Activated naive CD4-positive, alpha-beta T cell treated with anti-CD3 and anti-CD28 coated beads, Interleukin-2, amount 10 ng/mL, durations not matched to agents 7 days and 5 days (primary cell): ENCODE measurements around the gene GRIN2C.

ENCODE experiments used
- CTCF ChIA-PET: fragments of 350-600 bp; sonication (Branson Sonifier 250); formaldehyde crosslinking; loops from one replicate; lab custom pipeline; 2021; ENCODE audit warnings: antibody characterized with exemption; lab: Charles Lee
- DNase-seq: peaks from one replicate; pipeline ENCODE4 v3.0.0-alpha.2; 2020
- H3K27ac Mint-ChIP-seq: one replicate; pipeline ENCODE4 v1.8.0; 2021; ENCODE audit warnings: mild to moderate bottlenecking, moderate library complexity, mixed read lengths
- H3K27me3 Mint-ChIP-seq: one replicate; pipeline ENCODE4 v1.8.0; 2021; ENCODE audit warnings: mild to moderate bottlenecking, mixed read lengths
- H3K36me3 Mint-ChIP-seq: one replicate; pipeline ENCODE4 v1.8.0; 2021; ENCODE audit warnings: mixed read lengths
- H3K4me1 Mint-ChIP-seq: one replicate; pipeline ENCODE4 v1.8.0; 2021; ENCODE audit warnings: mixed read lengths
- H3K4me3 Mint-ChIP-seq: one replicate; pipeline ENCODE4 v1.8.0; 2021; ENCODE audit warnings: mild to moderate bottlenecking, moderate library complexity, mixed read lengths
- H3K9me3 Mint-ChIP-seq: one replicate; pipeline ENCODE4 v1.8.0; 2021; ENCODE audit warnings: mixed read lengths

The GRIN2C gene

DNA sequence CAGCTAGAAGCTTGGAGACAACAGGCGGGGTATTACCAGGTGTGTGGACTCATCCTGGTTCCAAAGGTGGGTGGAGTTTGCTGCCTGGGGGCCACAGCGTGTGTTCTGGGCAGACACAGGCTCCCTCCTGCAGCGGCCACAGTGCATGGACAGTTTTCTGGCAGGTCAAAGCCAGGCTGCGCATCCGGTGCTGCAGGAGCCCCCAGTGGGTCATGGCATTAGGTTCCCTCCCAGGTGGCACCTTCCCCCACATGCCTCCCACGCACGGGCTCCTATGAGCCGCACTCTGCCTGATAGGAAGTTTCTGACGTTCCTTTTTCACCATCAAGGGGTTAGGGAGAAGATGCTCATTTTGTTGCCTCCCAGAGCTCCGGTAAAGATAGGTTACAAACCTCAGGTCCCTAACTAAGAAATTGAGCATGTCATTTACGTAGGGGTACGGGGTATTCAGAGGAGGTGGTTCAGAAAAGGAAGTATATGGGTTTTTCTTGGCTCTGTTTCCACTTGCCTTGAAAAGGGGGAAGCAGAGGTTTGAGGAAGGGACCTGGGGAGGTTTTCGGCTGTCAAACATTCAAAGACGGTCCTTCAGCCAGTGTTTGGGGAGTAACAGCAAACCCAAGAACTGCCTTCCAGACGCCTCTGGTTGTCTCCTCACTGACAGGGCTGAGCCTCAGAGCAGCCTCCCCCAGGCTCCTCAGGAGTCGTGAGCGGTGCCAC lies 50.8 kb downstream of the GRIN2C start:
- Mint-ChIP-seq H3K27ac (no peak overlapping the region), H3K27me3 (no peaks in the 10 kb centered on the region), H3K9me3 (no peaks in the 10 kb centered on the region), H3K4me3 (no peak overlapping the region), H3K36me3 (peaks cover 2% of the 10 kb centered on the region), H3K4me1 (no peaks in the 10 kb centered on the region)
- DNase-seq: no peak
- CTCF ChIA-PET: interaction anchor here (1.7 to 3.1 kb wide), 3 partner anchors 18 to 57 kb away, joined by 3 to 9 read pairs (median 5); no protein-coding TSS in a partner anchor

DNA sequence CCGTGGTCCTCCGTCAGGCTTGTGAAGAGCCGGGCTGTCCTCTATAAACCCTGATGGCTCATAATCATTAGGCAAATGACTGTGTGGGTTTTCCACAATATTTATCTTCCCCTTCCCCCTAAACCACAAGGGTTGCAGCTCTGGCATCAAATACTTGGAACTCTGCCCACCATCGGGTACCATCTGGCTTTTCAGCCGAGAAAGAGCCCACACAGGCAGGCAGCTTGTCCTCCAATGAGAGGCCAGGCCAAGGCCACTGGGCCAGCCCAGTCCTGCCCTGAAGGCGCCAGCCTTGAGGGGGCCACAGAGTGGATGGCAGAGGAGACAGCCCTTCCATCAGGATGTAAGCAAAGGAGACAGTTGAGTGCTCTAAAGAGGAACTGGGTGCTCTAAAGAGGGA lies 51.8 kb downstream of the GRIN2C start:
- H3K27ac Mint-ChIP-seq: no peak overlapping the region
- CTCF ChIA-PET: interaction anchor here (1.1 to 3.0 kb wide), 4 partner anchors 14 to 57 kb away, joined by 3 to 12 read pairs (median 4); no protein-coding TSS in a partner anchor
- no peak for DNase-seq
- H3K4me3 Mint-ChIP-seq: no peak overlapping the region
- no peaks in the 10 kb centered on the region for H3K9me3 Mint-ChIP-seq
- H3K27me3 Mint-ChIP-seq: no peaks in the 10 kb centered on the region
- peaks cover 3% of the 10 kb centered on the region for H3K36me3 Mint-ChIP-seq
- H3K4me1 Mint-ChIP-seq: no peaks in the 10 kb centered on the region

DNA sequence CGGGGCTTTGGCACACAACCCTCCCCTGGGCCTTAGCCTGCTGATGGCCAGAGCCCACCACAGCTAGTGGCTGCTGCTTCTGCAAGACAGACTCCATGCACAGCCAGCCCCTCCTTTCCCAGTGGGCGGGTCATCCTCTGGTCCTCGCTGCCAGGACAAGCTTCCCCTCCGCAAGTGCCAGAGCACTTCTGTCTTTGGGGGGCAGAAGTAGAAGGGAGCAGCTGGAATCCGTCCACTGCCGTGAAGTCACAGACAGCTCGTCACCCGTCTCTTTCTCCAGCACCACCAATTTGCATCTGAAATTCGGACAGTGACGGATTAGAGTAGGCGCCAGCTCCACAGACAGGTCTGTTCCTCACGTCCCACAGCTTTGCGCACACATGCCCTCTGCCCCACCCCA lies 52.2 kb downstream of the GRIN2C start:
- no peaks in the 10 kb centered on the region for H3K27me3 Mint-ChIP-seq
- peaks cover 5% of the 10 kb centered on the region for H3K36me3 Mint-ChIP-seq
- H3K4me1 Mint-ChIP-seq: no peaks in the 10 kb centered on the region
- no peak for DNase-seq
- no peaks in the 10 kb centered on the region for H3K9me3 Mint-ChIP-seq
- H3K27ac Mint-ChIP-seq: no peak overlapping the region
- H3K4me3 Mint-ChIP-seq: no peak overlapping the region
- CTCF ChIA-PET: interaction anchor here (1.1 to 3.0 kb wide), 3 partner anchors 14 to 58 kb away, joined by 3 to 12 read pairs (median 5); no protein-coding TSS in a partner anchor

DNA sequence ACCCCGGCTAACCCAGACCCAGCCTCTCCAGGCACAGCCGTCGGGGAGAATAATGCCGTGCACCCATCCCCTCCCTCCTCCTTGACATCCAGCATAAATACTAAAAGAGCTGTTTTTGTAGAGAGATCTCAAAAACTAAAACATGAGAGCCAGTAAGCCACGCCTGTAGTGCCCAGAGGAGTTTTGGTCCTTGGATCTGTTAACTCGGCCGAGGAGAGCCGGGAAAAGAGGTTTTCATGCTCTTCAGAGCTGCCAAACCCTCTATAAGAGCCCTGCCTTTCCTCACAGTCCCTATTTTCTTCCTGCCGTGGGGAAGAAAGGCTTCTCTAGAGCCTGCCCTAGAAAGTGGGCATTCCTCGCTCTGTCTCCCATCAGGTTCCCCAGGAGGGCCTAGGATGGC lies 53.4 kb downstream of the GRIN2C start:
- no peaks in the 10 kb centered on the region for H3K9me3 Mint-ChIP-seq
- no peak for DNase-seq
- no peaks in the 10 kb centered on the region for H3K4me1 Mint-ChIP-seq
- no peaks in the 10 kb centered on the region for H3K27me3 Mint-ChIP-seq
- peaks cover 5% of the 10 kb centered on the region for H3K36me3 Mint-ChIP-seq
- CTCF ChIA-PET: interaction anchor here (3.0 kb wide), 1 partner anchor 15 kb away, joined by 12 read pairs; no protein-coding TSS in a partner anchor
- no peak overlapping the region for H3K27ac Mint-ChIP-seq
- no peak overlapping the region for H3K4me3 Mint-ChIP-seq

GRCh38 chr17:74805591-74805991 lies 54.1 kb downstream of the GRIN2C start:
- no peak overlapping the region for H3K27ac Mint-ChIP-seq
- CTCF ChIA-PET: interaction anchor here (1.1 to 3.0 kb wide), 2 partner anchors 15 to 155 kb away, joined by 3 to 12 read pairs; no protein-coding TSS in a partner anchor

GRCh38 chr17:74804683-74805082 lies 55.0 kb downstream of the GRIN2C start:
- Mint-ChIP-seq H3K9me3 (no peaks in the 10 kb centered on the region), H3K4me3 (no peak overlapping the region), H3K4me1 (no peaks in the 10 kb centered on the region), H3K27ac (no peak overlapping the region), H3K36me3 (peaks cover 15% of the 10 kb centered on the region), H3K27me3 (no peaks in the 10 kb centered on the region)
- DNase-seq: no peak
- CTCF ChIA-PET: no interaction called here

More at GRCh38 chr17:74805591-74805991, 54.1 kb downstream of the GRIN2C start:
- DNase-seq: no peak
- H3K36me3 Mint-ChIP-seq: peaks cover 6% of the 10 kb centered on the region
- no peaks in the 10 kb centered on the region for H3K4me1 Mint-ChIP-seq
- no peak overlapping the region for H3K4me3 Mint-ChIP-seq
- no peaks in the 10 kb centered on the region for H3K27me3 Mint-ChIP-seq
- no peaks in the 10 kb centered on the region for H3K9me3 Mint-ChIP-seq

- Mint-ChIP-seq H3K27ac (no peak overlapping the region), H3K4me3 (no peak overlapping the region), H3K4me1 (no peaks in the 10 kb centered on the region), H3K36me3 (peaks cover 17% of the 10 kb centered on the region), H3K27me3 (no peaks in the 10 kb centered on the region), H3K9me3 (no peaks in the 10 kb centered on the region)
- CTCF ChIA-PET: interaction anchor here (2.0 kb wide), 1 partner anchor 58 kb away, joined by 5 read pairs; no protein-coding TSS in a partner anchor
- no peak for DNase-seq
These were observed 55.7 kb downstream of the GRIN2C start for GRCh38 chr17:74803971-74804370.

DNA sequence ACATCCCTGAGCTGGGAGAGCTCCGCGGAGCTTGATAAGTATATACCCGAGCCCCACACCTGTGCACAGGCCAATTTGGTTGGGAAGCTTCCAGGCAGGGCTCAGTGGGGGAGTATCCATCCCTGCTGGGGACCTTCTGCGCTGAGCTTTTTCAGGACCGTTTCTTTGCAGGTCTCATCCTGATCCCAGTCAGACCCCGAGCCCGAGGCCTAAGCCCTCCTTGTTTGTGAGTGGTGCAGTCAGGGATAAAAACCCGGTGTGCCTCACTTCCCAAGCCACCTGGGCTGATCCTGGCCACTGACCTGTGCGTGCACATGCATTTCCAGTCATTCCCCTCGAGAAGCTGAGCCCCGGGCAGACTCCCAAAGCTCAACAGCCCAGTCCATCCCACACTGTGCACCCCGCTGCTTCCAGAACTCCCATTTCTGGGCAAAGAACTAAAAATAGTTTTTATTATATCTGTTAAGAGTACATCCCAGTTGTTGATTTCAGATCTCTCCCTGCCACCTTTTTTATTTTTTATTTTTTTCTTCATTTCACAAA lies 56.2 kb downstream of the GRIN2C start:
- no peaks in the 10 kb centered on the region for H3K4me1 Mint-ChIP-seq
- CTCF ChIA-PET: interaction anchor here (2.0 kb wide), 1 partner anchor 59 kb away, joined by 5 read pairs; no protein-coding TSS in a partner anchor
- peaks cover 20% of the 10 kb centered on the region for H3K36me3 Mint-ChIP-seq
- no peaks in the 10 kb centered on the region for H3K27me3 Mint-ChIP-seq
- no peaks in the 10 kb centered on the region for H3K9me3 Mint-ChIP-seq
- no peak overlapping the region for H3K4me3 Mint-ChIP-seq
- DNase-seq: no peak
- H3K27ac Mint-ChIP-seq: no peak overlapping the region

DNA sequence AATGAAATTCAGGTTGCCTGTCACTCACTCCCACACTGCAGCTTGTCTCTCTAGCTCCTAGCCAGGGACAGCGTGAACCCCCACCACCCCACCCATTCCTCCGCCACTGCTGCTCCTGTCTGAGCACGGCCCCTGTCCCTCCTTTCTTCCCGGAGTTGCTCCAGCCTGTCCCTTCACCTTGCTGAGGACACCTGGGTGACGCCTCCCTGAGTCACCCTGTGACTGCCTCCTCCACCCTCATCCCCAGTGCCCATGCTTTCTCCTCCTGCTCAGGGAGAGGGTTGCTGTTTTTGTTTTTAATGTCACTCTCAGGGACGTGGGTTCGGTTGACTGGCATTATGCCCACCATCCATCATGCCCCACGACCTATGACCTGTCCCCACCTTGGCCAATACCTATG lies 57.8 kb downstream of the GRIN2C start:
- H3K36me3 Mint-ChIP-seq: peaks cover 25% of the 10 kb centered on the region
- no peak overlapping the region for H3K4me3 Mint-ChIP-seq
- H3K27ac Mint-ChIP-seq: no peak overlapping the region
- H3K4me1 Mint-ChIP-seq: peaks cover 7% of the 10 kb centered on the region
- no peak for DNase-seq
- no peaks in the 10 kb centered on the region for H3K9me3 Mint-ChIP-seq
- no peaks in the 10 kb centered on the region for H3K27me3 Mint-ChIP-seq
- CTCF ChIA-PET: interaction anchor here (0.9 kb wide), 1 partner anchor 11 kb away, joined by 4 read pairs; no protein-coding TSS in a partner anchor

GRCh38 chr17:74800531-74800930 lies 59.2 kb downstream of the GRIN2C start:
- no peaks in the 10 kb centered on the region for H3K9me3 Mint-ChIP-seq
- CTCF ChIA-PET: no interaction called here
- no peak overlapping the region for H3K4me3 Mint-ChIP-seq
- H3K27ac Mint-ChIP-seq: no peak overlapping the region
- no peaks in the 10 kb centered on the region for H3K27me3 Mint-ChIP-seq
- DNase-seq: no peak
- H3K4me1 Mint-ChIP-seq: peaks cover 7% of the 10 kb centered on the region
- H3K36me3 Mint-ChIP-seq: peaks cover 30% of the 10 kb centered on the region

- CTCF ChIA-PET: no interaction called here
- Mint-ChIP-seq H3K27ac (no peak overlapping the region), H3K36me3 (peaks cover 36% of the 10 kb centered on the region), H3K27me3 (no peaks in the 10 kb centered on the region), H3K9me3 (no peaks in the 10 kb centered on the region), H3K4me3 (no peak overlapping the region), H3K4me1 (peaks cover 7% of the 10 kb centered on the region)
- DNase-seq: no peak
These were observed 60.6 kb downstream of the GRIN2C start for GRCh38 chr17:74799097-74799496.

- peaks cover 36% of the 10 kb centered on the region for H3K36me3 Mint-ChIP-seq
- no peaks in the 10 kb centered on the region for H3K9me3 Mint-ChIP-seq
- no peak overlapping the region for H3K4me3 Mint-ChIP-seq
- H3K27me3 Mint-ChIP-seq: no peaks in the 10 kb centered on the region
- H3K4me1 Mint-ChIP-seq: peaks cover 7% of the 10 kb centered on the region
- H3K27ac Mint-ChIP-seq: no peak overlapping the region
- CTCF ChIA-PET: interaction anchor here (0.8 kb wide), 1 partner anchor 141 kb away, joined by 3 read pairs; no protein-coding TSS in a partner anchor
- DNase-seq: no peak
These were observed 61.4 kb downstream of the GRIN2C start for GRCh38 chr17:74798239-74798707.

DNA sequence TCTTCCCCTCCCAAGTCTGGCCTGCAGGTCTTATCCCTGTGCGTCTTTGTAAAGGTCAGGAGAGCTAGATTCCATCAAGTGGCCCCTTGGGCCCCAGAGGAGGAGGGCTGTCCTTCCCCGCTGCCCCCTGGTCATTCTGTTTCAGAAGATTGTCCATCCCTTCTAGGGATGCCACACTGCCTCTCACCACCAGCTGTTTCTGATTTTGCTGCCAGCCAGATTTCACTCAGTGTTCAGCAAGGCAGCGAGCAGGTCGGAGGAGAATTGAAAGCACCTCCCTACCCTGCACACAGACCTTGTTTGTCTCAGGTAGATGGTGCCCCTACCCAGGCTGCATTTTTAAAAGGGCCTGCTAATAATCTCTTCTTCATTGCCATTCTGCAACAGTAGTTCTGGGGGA lies 61.9 kb downstream of the GRIN2C start:
- Mint-ChIP-seq H3K27ac (no peak overlapping the region), H3K4me3 (no peak overlapping the region), H3K4me1 (peaks cover 7% of the 10 kb centered on the region), H3K9me3 (no peaks in the 10 kb centered on the region), H3K36me3 (peaks cover 34% of the 10 kb centered on the region), H3K27me3 (no peaks in the 10 kb centered on the region)
- DNase-seq: no peak
- CTCF ChIA-PET: interaction anchor here (0.8 kb wide), 1 partner anchor 140 kb away, joined by 3 read pairs; no protein-coding TSS in a partner anchor

DNA sequence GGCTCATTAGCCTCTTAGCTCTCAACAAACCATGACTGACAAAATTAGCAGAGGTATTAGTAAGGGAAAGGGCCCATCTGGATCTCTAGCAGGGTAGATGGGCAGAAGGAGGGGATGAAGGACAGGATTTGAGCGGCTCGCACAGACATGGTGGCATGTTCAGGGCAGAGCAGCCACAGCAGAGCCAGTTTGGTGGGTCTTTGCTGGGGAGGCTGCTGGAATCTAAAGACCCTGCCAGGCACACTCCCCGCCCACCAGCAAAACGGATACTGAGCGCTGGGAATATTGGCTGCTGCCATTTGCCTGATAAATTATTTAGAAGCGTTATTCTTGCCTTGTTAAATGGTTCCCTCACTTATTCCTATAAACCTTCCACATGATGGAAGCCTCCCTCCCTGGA lies 62.8 kb downstream of the GRIN2C start:
- no peak overlapping the region for H3K27ac Mint-ChIP-seq
- no peaks in the 10 kb centered on the region for H3K9me3 Mint-ChIP-seq
- CTCF ChIA-PET: interaction anchor here (9.8 kb wide), 1 partner anchor 65 kb away, joined by 184 read pairs; the partner anchor contains the start of gene GRIN2C
- DNase-seq: no peak
- H3K27me3 Mint-ChIP-seq: no peaks in the 10 kb centered on the region
- peaks cover 32% of the 10 kb centered on the region for H3K36me3 Mint-ChIP-seq
- peaks cover 8% of the 10 kb centered on the region for H3K4me1 Mint-ChIP-seq
- no peak overlapping the region for H3K4me3 Mint-ChIP-seq
